Chondrocyte (in vitro differentiated cells): ENCODE measurements around the gene MRPL39. TPM values are rescaled to one million over a fixed set of nuclear protein-coding genes. Genes with fewer than 3 reads are reported as not detected.

Experiments used
- DNase-seq: peaks from one replicate; pipeline ENCODE4 v3.0.0; 2021; ENCODE audit warnings: mixed read lengths, low spot score
- H3K27ac Mint-ChIP-seq: one replicate; pipeline ENCODE4 v1.8.0; 2021; ENCODE audit warnings: mild to moderate bottlenecking, moderate library complexity, mixed read lengths; ENCODE audit not compliant: unreplicated experiment
- H3K27me3 Mint-ChIP-seq: 2 replicates; pipeline ENCODE4 v1.8.0; 2021; ENCODE audit warnings: low read depth, mixed read lengths
- H3K36me3 Mint-ChIP-seq: 2 replicates; pipeline ENCODE4 v1.8.0; 2021; ENCODE audit warnings: low read depth, mixed read lengths
- H3K4me1 Mint-ChIP-seq: 2 replicates; pipeline ENCODE4 v1.8.0; 2021; ENCODE audit warnings: low read depth, mild to moderate bottlenecking, mixed read lengths
- H3K4me3 Mint-ChIP-seq: one replicate; pipeline ENCODE4 v1.8.0; 2021; ENCODE audit warnings: mild to moderate bottlenecking, moderate library complexity, mixed read lengths; ENCODE audit not compliant: unreplicated experiment
- H3K9me3 Mint-ChIP-seq: 2 replicates; pipeline ENCODE4 v1.8.0; 2021; ENCODE audit warnings: low read depth, mixed read lengths
- total RNA-seq: library from RNA; stranded (reverse); gene quantifications from 3 replicates; pipeline ENCODE4 v1.2.1, GENCODE V29; 2021
- TF ChIP-seq, protein P1 (sequence below): fragments of 200-600 bp; sonication (generic); IDR thresholded peaks from 2 replicates; pipeline ENCODE4 v1.5.0; 2021; ENCODE audit warnings: antibody characterized with exemption, mild to moderate bottlenecking, moderate library complexity

Gene MRPL39
- total RNA-seq, 1 donor from 2014 or later: 21.5 TPM

DNA sequence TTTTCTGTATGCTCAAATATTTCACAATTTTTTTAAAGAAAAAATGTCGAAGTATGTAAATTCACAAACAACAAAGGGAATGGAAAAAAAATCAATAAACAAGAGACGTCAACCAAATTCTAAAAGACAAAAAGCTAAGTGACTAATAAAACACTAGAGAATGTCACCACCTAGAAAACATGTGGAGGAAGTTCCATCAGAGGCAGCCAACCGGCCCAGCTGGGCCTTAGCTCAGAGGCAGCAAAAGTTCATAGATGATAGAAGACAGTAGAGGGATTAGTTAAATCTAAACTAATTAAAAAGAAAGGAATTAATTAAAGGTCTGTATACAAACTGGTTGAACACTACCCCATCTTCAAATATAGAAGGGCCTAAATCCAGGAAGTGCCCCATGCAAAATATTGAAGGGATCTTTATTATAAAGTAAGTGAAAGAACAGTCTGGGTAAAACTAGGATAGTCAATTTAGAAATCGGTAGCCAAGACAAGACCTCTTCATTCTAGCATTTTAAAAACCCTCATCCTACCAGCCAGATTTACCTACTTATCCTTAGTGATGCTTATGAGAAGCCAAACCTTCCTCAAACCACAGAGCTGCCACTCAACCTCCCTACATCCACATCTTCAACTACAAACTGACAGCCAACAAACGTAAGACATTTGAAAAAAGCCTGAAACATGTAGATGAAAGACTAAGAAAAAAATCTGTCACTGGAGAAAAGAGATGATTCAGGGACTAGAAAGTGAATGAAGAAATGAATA is 23.7 kb downstream of the MRPL39 start:
- Mint-ChIP-seq H3K4me3 (no peak overlapping the region), H3K4me1 (no peaks in the 10 kb centered on the region), H3K27ac (no peak overlapping the region), H3K9me3 (no peaks in the 10 kb centered on the region), H3K27me3 (no peaks in the 10 kb centered on the region), H3K36me3 (peaks cover 13% of the 10 kb centered on the region)
- TF ChIP-seq, protein P1, sequence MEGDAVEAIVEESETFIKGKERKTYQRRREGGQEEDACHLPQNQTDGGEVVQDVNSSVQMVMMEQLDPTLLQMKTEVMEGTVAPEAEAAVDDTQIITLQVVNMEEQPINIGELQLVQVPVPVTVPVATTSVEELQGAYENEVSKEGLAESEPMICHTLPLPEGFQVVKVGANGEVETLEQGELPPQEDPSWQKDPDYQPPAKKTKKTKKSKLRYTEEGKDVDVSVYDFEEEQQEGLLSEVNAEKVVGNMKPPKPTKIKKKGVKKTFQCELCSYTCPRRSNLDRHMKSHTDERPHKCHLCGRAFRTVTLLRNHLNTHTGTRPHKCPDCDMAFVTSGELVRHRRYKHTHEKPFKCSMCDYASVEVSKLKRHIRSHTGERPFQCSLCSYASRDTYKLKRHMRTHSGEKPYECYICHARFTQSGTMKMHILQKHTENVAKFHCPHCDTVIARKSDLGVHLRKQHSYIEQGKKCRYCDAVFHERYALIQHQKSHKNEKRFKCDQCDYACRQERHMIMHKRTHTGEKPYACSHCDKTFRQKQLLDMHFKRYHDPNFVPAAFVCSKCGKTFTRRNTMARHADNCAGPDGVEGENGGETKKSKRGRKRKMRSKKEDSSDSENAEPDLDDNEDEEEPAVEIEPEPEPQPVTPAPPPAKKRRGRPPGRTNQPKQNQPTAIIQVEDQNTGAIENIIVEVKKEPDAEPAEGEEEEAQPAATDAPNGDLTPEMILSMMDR: no peak
- no peak for DNase-seq

DNA sequence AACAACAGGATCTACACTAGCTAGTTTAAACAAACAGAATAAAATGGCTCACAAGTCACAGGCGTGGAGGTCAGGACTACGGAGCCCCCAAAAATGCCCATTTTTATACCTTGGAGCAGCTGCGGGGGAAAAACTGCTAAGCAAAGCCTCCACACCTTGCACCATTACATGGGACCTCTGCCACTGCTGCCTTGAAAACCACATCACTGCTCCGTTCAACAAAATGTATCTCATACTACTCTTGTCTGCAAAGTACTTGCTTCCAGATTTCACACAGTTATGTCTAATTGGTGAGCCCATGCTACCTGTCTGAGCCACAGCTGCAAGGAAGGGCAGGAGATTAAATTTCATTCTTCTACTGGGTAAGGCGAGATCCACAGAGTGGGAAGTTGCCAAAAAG is 24.4 kb downstream of the MRPL39 start:
- Mint-ChIP-seq H3K9me3 (no peaks in the 10 kb centered on the region), H3K4me3 (no peak overlapping the region), H3K4me1 (no peaks in the 10 kb centered on the region), H3K36me3 (peaks cover 12% of the 10 kb centered on the region), H3K27ac (no peak overlapping the region), H3K27me3 (no peaks in the 10 kb centered on the region)
- TF ChIP-seq, protein P1: no peak
- DNase-seq: no peak

DNA sequence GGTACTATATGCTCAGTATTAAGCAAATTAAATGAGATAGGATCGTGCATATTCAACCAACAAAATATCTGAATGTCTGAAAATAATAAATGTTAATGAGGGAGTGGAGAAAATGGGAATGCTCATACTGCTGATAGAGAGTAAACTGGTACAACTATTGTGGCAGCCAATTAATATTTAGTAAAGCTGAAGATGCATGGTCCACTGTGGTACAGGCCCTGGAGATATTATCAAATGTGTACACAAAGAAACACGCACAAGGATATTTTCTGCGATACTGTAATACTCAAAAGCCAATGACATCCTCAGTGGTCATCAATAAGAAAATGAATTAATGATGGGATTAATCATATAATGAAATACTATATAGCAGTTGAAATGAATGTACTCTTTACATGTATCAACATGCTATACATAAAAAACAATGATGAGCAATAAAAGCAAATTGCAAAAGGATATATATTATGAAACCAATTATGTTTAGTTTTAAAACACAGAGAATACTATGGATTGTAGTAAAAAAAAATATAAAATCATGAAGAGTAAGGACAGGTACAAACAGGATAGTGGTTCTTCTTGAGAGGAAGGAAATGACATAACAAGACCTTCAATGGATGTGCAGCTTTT is 25.0 kb downstream of the MRPL39 start:
- Mint-ChIP-seq H3K4me3 (no peak overlapping the region), H3K4me1 (peaks cover 3% of the 10 kb centered on the region), H3K27ac (no peak overlapping the region), H3K27me3 (no peaks in the 10 kb centered on the region), H3K36me3 (peaks cover 8% of the 10 kb centered on the region), H3K9me3 (no peaks in the 10 kb centered on the region)
- no peak for DNase-seq
- TF ChIP-seq, protein P1: no peak

DNA sequence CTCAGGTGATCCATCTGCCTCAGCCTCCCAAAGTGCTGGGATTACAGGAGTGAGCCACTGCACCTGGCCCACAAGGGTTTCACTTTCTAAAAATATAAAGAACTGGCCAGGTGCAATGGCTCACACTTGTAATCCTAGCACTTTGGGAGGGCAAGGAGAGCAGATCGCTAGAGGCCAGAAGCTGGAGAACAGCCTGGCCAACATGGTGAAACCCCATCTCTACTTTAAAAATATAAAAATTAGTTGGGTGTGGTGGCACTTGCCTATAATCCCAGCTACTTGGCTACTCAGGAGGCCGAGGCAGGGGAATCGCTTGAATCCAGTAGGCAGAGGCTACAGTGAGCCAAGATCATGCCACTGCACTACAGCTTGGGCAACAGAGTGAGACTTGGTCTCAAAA is 25.7 kb downstream of the MRPL39 start:
- no peaks in the 10 kb centered on the region for H3K9me3 Mint-ChIP-seq
- H3K27me3 Mint-ChIP-seq: no peaks in the 10 kb centered on the region
- peaks cover 7% of the 10 kb centered on the region for H3K36me3 Mint-ChIP-seq
- TF ChIP-seq, protein P1: no peak
- H3K4me1 Mint-ChIP-seq: peaks cover 3% of the 10 kb centered on the region
- DNase-seq: no peak
- no peak overlapping the region for H3K4me3 Mint-ChIP-seq
- no peak overlapping the region for H3K27ac Mint-ChIP-seq

DNA sequence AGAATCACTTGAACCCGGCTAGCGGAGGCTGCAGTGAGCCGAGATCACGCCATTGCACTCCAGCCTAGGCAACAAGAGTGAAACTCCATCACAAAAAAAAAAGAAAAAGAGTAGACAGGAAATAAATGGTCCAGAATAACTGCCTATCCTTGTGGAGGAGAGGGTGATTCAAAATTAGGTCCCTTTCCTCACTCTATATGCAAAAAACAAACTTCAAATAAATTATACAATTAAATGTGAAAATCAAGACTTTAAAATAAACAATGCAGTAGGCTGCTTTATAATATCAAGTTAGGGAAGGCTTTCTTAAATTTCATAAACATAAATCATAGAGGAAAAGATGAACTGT is 26.4 kb downstream of the MRPL39 start:
- Mint-ChIP-seq H3K27me3 (no peaks in the 10 kb centered on the region), H3K27ac (no peak overlapping the region), H3K4me3 (no peak overlapping the region), H3K9me3 (no peaks in the 10 kb centered on the region), H3K36me3 (peaks cover 7% of the 10 kb centered on the region), H3K4me1 (peaks cover 10% of the 10 kb centered on the region)
- TF ChIP-seq, protein P1: no peak
- DNase-seq: no peak
